ENCODE measurements around the gene PRIMA1.

The PRIMA1 gene

GRCh38 chr14:93674343-93674742 lies 113.9 kb downstream of the PRIMA1 start:
- DNase-seq (ENCODE audit: low spot score) = no peak

GRCh38 chr14:93669632-93670031 lies 118.7 kb downstream of the PRIMA1 start:
- DNase-seq (ENCODE audit: low spot score) = no peak

Data from NAMALWA (cell line).